Activated CD4-positive, alpha-beta T cell treated with anti-CD3 and anti-CD28 coated beads for 48 hours (primary cell): ENCODE measurements around the gene KRTAP4-8.
"Not testable (repeated sequence)": the region's sequence is repeated elsewhere in the genome, so short reads cannot be mapped to it uniquely, and the experiment has no call there.

Experiments used
- DNase-seq: peaks from one replicate; pipeline ENCODE4 v3.0.0-alpha.2; 2020

KRTAP4-8 gene

GRCh38 chr17:41107941-41108450, 10.1 kb upstream of the KRTAP4-8 start:
- DNase-seq, result no peak

GRCh38 chr17:41105347-41105746, 7.4 kb upstream of the KRTAP4-8 start, which contains the start of gene KRTAP4-9:
Gene KRTAP4-9 (plus strand): TSS chr17:41105389. CDS start chr17:41105389, 0 bp downstream.
- DNase-seq, result not testable (repeated sequence)

GRCh38 chr17:41104386-41105038, 6.6 kb upstream of the KRTAP4-8 start:
- DNase-seq, result not testable (repeated sequence)

GRCh38 chr17:41103896-41104295, 6.0 kb upstream of the KRTAP4-8 start:
- no peak for DNase-seq

GRCh38 chr17:41101586-41102259, 3.8 kb upstream of the KRTAP4-8 start, which contains the start of gene KRTAP4-16:
Gene KRTAP4-16 (minus strand): TSS chr17:41102209. CDS start chr17:41102209, 0 bp downstream.
- no peak for DNase-seq

DNA sequence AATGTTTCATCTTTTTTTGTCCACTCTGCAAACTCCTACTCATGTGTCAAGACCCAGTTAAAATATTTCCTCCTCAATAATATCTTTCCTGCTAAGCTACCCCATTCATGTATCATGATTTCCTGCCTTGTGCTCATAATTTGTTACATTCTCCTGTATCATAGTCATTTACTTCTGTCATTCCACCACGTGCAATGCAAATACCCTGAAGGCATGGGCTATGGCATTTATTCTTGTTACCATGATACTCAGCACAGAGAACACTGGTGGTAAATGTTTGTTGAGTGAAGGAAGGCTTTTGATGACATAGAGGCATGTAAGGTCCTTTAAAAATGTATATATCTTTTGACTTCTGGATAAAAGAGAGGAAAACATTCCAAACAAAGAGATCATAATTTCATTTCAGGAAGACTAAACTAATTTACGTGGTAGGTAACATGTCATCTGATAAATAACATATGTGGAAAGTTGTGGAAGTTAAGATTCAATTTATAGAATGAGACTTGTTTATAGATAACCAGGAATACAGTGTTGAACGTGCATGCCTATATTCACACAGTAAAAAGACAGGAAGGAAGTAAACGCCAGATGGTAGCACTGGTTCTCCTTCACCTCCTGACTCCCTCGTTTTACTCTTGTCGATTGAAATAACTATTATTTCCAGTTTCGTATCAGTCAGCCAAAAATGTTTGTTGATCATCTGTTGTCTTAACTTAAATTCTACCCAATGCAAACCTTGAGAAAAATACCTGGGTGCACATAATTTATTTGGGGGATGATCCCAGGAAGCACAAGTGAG, 1.9 kb upstream of the KRTAP4-8 start:
- DNase-seq, result not testable (repeated sequence)

GRCh38 chr17:41098481-41098880, 539 bp upstream of the KRTAP4-8 start:
- no peak for DNase-seq

GRCh38 chr17:41096055-41096454, 1.9 kb downstream of the KRTAP4-8 start:
- no peak for DNase-seq

GRCh38 chr17:41088760-41089352, 9.1 kb downstream of the KRTAP4-8 start:
- DNase-seq, result not testable (repeated sequence)

DNA sequence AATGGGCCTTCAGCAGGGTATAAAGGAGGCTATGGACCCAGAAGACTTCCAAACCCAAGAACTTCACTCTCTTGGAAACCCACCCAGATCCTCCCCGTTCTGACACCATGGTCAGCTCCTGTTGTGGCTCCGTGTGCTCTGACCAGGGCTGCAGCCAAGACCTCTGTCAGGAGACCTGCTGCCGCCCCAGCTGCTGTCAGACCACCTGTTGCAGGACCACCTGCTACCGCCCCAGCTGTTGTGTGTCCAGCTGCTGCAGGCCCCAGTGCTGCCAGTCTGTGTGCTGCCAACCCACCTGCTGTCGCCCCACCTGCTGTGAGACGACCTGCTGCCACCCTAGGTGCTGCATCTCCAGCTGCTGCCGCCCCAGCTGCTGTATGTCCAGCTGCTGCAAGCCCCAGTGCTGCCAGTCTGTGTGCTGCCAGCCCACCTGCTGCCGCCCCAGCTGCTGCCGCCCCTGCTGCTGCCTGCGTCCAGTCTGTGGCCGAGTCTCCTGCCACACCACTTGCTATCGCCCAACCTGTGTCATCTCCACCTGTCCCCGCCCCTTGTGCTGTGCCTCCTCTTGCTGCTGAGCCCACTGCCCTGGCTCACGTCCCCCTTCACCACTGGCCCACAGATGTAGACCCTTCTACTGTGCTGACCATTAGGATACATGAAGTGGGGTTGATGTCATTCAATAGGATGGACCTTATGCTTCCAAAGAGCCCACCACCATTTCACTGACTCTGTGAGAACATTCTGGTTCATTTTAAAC, 13.7 kb downstream of the KRTAP4-8 start, which contains the start of gene KRTAP4-7:
KRTAP4-7 (plus strand) TSS at position 51 of the 757 bp plus-strand sequence; CDS start at position 108, 57 bp downstream.
- not testable (repeated sequence) for DNase-seq

DNA sequence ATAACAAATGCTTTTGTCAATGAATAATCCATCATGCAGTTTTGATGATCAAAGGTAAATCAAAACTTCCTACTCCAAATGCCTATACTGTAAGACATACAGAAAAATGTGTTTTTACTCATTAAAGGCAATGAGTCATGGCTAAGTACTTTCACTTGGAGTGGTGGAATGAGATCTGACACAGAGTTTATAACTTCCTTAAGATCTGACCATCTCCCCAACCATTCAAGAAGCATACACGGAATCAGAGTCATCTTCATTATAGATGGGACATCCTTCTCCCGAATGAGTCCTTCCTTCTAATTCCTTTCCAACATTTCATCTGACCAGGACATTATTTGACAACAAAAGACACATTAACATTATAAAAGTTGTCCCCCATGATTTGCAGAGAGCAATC, 14.5 kb downstream of the KRTAP4-8 start:
- DNase-seq, result not testable (repeated sequence)

DNA sequence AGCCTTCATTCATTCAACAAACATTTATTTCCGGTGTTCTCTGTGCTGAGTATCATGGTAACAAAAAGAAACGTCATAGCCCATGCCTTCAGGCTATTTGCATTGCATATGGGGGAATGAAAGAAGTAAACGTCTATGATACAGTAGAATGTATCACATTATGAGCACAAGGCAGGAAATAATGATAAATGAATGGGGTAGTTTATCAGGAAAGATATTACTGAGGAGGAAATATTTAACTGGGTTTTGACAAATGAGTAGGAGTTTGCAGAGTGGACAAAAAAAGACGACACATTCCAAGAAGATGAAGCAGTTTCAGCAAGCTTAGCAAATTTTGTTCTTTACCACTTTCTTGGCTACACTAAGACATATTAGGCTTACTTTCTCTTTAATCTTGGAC, 15.3 kb downstream of the KRTAP4-8 start:
- no peak for DNase-seq

GRCh38 chr17:41076788-41077187, 21.2 kb downstream of the KRTAP4-8 start:
- no peak for DNase-seq

DNA sequence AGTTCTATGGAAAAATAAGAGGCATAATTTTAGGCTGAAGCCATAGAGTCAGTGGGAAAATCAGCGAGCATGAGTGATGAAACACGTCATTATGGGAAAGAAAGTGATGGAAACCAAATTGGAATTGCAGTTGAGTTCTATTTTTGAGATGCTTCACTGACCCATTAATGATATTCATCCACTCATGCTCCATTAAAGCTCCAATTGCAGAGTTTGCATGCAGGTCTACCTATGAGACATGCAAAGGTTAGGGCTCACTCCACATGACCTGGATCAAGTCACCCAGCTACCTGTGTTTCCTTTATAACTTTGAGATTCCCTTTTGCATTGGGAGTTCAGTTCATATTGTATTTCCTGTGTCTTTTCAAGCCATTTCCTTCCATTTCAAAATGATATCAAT, 24.3 kb downstream of the KRTAP4-8 start:
- no peak for DNase-seq

DNA sequence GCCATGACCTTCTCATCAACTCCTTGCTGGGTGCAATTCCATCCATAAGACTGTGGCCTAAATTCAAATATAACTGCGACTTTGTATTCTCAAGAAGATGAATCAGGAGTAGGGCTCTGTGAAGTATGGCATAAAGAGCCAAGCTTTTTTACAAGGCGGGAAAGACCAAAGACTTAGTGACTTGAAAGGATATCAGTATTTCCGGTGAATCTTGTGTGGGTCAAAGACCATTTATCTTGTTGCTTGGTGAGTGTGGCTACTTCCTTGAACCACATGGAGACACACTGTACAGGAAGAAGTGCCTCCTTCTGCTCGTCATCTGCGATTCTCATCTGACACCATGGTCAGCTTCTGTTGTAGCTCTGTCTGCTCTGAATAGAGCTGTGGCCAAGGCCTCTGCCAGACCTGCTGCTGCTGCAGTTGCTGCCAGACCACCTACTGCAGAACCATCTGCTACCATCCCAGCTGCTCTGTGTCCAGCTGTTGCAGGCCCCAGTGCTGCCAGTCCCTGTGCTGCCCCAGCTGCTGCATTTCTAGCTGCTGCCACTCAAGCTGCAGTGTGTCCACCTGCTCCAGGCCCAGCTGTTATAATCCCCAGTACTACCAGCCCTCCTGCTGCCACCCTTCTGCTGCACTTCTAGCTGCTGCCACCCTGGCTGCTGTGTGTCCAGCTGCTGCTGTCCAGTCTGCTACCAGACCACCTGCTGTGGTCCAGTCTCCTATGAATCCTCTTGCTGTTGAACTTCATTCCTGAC, 26.2 kb downstream of the KRTAP4-8 start:
- no peak for DNase-seq

- DNase-seq, result no peak
These were observed 28.9 kb downstream of the KRTAP4-8 start for GRCh38 chr17:41069031-41069430.

DNA sequence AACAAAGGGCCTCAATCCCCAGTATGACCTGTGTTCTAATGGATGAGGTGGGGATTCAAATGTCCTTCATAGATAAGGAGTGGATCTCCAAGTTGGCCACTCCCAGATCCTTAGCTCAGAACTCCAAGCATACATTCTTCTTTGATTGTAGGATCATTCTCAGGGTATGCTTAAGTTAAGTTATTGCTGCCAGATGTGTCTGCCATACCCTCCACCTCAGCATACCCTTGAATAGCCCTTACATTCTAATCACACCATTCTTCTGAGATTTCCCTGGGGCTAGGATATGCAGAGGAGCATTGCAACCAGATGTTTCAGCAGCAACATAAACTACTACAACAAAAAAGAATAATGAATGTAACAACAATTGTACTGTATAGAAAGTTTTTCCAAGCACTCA, 30.7 kb downstream of the KRTAP4-8 start:
- DNase-seq, result no peak

DNA sequence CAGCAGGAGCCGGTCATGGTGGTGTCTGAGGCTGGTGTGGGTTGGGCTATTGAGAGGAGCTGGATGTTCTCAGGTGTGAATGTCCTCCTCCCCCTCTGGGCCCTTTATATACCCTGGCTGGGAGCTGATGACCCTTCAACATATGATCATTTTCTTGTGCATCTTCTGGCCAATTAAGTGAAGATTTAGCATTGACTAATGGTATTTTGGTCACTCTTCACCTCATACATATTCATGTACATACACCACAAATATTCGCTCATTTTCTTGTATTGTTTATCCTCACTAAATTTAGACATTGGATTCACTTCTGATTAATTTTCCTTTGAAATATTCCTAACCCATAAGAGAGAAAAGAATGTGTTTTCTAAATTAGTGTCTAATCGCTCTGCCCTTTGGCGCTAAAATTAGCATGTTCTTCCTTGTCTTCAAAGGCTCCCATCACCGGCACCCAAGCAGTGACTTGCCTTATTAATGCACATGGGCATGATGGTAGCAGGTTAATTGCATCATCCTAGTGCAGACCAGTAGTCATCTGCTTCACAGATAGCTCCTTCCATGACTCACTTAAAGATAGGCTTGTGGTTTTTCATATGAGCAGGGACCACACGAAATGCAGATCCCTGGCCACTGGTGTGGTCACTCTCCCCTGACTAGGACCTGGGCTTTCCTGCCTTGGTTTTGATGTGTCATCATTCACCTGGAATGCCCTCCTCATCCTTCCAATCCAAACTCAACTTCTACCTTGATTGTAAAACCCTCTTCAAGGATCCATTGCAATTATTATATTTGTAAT, 31.9 kb downstream of the KRTAP4-8 start, which contains the start of gene KRTAP2-4:
KRTAP2-4 (minus strand) TSS at position 51 of the 796 bp plus-strand sequence; CDS start at position 17, 34 bp downstream.
- no peak for DNase-seq

- DNase-seq, result not testable (repeated sequence)
These were observed 32.8 kb downstream of the KRTAP4-8 start for GRCh38 chr17:41065016-41065689.
